ENCODE results near the gene ZHX3. TPM values are rescaled to one million over a fixed set of nuclear protein-coding genes. Genes with fewer than 3 reads are reported as not detected.

ZHX3 gene
- total and polyA plus RNA-seq, 7 donors, result 3.6 to 69.0 (median 39.2) TPM

DNA sequence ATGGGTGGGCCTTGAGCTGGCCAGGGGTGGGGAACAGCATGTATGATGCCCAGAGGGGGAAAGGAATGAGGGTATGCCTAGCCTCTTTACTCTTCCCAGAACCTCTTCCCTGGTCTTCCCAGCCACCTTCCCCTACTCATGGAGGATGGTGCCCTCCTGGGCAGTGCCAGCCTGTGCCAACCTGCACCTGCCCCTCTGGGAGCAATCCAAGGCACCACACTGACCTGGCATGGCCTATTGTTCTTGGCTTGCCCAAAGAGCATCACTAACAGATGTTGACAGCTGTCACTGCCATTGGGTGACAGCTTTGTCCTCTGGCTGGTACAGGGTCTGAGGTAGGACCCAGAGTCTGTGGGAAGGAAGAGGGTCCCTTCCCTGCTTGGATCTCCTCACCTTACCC, 36.0 kb upstream of the ZHX3 start:
- TF ChIP-seq EP300 (IDR thresholded peaks at IDR 0.05) (no peak), POLR2AphosphoS5 (IDR thresholded peaks at IDR 0.05) (no peak), POLR2A (IDR thresholded peaks at IDR 0.05) (no peak)
- TF ChIP-seq, protein P1, sequence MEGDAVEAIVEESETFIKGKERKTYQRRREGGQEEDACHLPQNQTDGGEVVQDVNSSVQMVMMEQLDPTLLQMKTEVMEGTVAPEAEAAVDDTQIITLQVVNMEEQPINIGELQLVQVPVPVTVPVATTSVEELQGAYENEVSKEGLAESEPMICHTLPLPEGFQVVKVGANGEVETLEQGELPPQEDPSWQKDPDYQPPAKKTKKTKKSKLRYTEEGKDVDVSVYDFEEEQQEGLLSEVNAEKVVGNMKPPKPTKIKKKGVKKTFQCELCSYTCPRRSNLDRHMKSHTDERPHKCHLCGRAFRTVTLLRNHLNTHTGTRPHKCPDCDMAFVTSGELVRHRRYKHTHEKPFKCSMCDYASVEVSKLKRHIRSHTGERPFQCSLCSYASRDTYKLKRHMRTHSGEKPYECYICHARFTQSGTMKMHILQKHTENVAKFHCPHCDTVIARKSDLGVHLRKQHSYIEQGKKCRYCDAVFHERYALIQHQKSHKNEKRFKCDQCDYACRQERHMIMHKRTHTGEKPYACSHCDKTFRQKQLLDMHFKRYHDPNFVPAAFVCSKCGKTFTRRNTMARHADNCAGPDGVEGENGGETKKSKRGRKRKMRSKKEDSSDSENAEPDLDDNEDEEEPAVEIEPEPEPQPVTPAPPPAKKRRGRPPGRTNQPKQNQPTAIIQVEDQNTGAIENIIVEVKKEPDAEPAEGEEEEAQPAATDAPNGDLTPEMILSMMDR (IDR thresholded peaks at IDR 0.05), result no peak
- no peak for DNase-seq
- Histone ChIP-seq H3K4me3 (no peak overlapping the region), H3K4me1 (no peaks in the 10 kb centered on the region), H3K27me3 (no peaks in the 10 kb centered on the region), H3K9me3 (no peaks in the 10 kb centered on the region), H3K36me3 (peaks cover 0 to 40% (median 4%) of the 10 kb centered on the region in 4 donors), H3K27ac (no peak overlapping the region)
- intact Hi-C loops (cut with DNase I), result no loop called here

DNA sequence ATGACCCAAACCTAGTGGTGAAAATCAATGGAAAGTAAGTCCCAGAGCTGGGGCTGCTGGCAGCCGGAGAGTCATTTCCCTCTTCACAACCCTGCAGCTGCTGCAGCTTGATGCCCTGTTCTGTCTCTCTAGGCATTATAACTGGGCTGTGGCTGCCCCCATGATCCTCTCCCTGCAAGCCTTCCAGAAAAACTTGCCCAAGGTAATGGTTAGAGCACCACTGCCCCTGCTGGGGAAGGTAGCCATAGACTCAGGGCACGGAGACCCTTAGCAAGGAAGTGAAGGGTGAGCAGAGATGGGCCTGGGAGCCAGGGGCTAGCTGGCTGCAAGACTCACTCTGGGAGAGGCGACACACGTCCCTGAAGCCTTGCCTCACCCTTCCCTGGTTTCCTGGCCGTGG, 35.1 kb upstream of the ZHX3 start:
- TF ChIP-seq, protein P1 (IDR thresholded peaks at IDR 0.05), result no peak
- TF ChIP-seq POLR2A (IDR thresholded peaks at IDR 0.05) (no peak), POLR2AphosphoS5 (IDR thresholded peaks at IDR 0.05) (no peak), EP300 (IDR thresholded peaks at IDR 0.05) (no peak)
- 87 to 91% methylated on average over 5 of the region's 5 CpGs for WGBS, 2 donors
- intact Hi-C loops (cut with DNase I), result no loop called here
- Histone ChIP-seq H3K27ac (no peak overlapping the region), H3K27me3 (no peaks in the 10 kb centered on the region), H3K4me1 (no peaks in the 10 kb centered on the region), H3K4me3 (no peak overlapping the region), H3K36me3 (peaks cover 0 to 33% (median 4%) of the 10 kb centered on the region in 4 donors), H3K9me3 (no peaks in the 10 kb centered on the region)
- no peak for DNase-seq

DNA sequence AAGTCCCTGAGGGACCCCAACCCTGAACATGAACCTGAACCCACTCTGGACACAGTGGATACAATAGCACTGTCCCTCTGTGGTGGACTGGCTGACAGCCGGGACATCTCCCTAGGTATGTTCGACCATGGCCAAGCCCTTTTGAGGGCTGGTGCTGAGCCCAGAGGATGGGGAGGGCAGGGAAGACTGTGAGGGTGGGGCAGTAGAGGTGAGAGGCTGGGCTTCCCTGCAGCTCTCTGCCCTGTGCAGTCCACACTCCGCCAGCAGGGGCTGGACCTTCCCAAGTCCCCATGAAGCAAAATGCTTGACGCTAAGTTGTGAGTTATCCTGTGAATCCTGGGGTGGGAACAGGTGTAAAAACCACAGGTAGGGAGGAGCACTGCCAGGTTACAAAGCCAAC, 34.6 kb upstream of the ZHX3 start:
- peaks cover 0 to 28% (median 4%) of the 10 kb centered on the region in 4 donors for H3K36me3 ChIP-seq
- no peak overlapping the region for H3K4me3 ChIP-seq
- no peak for DNase-seq
- intact Hi-C loops (cut with DNase I), result no loop called here
- no peaks in the 10 kb centered on the region for H3K4me1 ChIP-seq
- TF ChIP-seq, protein P1 (IDR thresholded peaks at IDR 0.05), result no peak
- TF ChIP-seq POLR2A (IDR thresholded peaks at IDR 0.05), result no peak
- TF ChIP-seq EP300 (IDR thresholded peaks at IDR 0.05), result no peak
- TF ChIP-seq POLR2AphosphoS5 (IDR thresholded peaks at IDR 0.05), result no peak
- H3K27ac ChIP-seq, result no peak overlapping the region
- 84 to 92% methylated on average over 4 of the region's 4 CpGs for WGBS, 2 donors
- H3K27me3 ChIP-seq, result no peaks in the 10 kb centered on the region
- H3K9me3 ChIP-seq, result no peaks in the 10 kb centered on the region

DNA sequence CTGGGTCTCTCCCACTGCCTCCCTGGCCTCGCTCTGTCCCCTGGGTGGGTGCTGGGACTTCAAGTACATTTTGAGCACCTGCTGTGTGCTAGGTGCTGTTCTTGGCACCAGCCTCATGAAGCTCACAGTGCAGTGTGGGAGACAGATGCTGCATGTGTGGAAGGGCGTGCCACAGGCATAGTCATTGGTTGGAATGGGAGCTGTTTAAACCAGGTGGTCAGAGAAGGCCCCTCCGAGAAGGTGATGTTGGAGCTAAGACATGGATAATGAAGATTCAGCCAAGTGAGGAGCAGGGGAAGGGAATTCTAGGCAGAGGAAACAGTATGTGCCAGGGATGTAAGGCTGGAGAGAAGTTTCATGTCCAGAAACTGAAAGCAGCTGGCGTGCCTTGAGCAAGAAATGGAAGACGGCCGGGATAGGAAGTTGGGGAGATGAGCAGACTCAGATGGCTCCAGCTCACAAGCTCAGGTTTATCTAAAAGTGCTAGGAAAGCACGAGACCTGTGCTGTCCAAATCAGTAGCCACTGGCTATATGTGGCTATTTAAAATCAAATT, 33.0 kb upstream of the ZHX3 start:
- Histone ChIP-seq H3K4me1 (no peaks in the 10 kb centered on the region), H3K27me3 (no peaks in the 10 kb centered on the region), H3K4me3 (no peak overlapping the region), H3K27ac (no peak overlapping the region), H3K36me3 (peaks cover 0 to 27% (median 4%) of the 10 kb centered on the region in 4 donors), H3K9me3 (no peaks in the 10 kb centered on the region)
- intact Hi-C loops (cut with DNase I), result no loop called here
- 80 to 88% methylated on average over 7 of the region's 7 CpGs for WGBS, 2 donors
- no peak for DNase-seq
- TF ChIP-seq, protein P1 (IDR thresholded peaks at IDR 0.05), result no peak

DNA sequence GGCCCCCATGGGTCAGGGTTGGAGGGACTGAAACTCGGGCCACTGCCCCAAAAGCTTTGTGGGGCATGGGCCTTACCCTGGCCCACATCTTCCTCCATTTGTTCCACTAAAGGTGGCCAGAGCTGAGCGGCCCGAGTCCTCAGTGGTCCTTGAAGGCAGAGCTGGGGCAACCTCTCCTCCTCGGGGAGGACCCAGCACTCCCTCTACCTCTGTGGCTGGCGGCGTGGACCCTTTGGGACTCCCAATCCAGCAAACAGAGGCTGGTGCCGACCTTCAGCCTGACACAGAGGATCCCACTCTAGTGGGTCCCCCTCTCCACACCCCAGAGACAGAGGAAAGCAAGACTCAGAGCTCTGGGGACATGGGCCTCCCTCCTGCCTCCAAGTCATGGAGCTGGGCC, 32.4 kb upstream of the ZHX3 start:
- intact Hi-C loops (cut with DNase I), result no loop called here
- H3K36me3 ChIP-seq, result peaks cover 0 to 27% (median 4%) of the 10 kb centered on the region in 4 donors
- WGBS, 2 donors, result 90% methylated on average over 7 of the region's 7 CpGs

More for the DNA sequence above, 32.4 kb upstream of the ZHX3 start:
- no peak overlapping the region for H3K4me3 ChIP-seq
- no peaks in the 10 kb centered on the region for H3K27me3 ChIP-seq
- H3K9me3 ChIP-seq, result no peaks in the 10 kb centered on the region
- no peak for DNase-seq
- TF ChIP-seq, protein P1 (IDR thresholded peaks at IDR 0.05), result no peak
- TF ChIP-seq POLR2AphosphoS5 (IDR thresholded peaks at IDR 0.05) (no peak), POLR2A (IDR thresholded peaks at IDR 0.05) (no peak), EP300 (IDR thresholded peaks at IDR 0.05) (no peak)
- no peak overlapping the region for H3K27ac ChIP-seq
- H3K4me1 ChIP-seq, result no peaks in the 10 kb centered on the region
